Heart right ventricle (tissue), 16 donors: ENCODE data around the gene SLC22A13. TPM values are rescaled to one million over a fixed set of nuclear protein-coding genes. Genes with fewer than 3 reads are reported as not detected.
"Not testable (repeated sequence)": the region's sequence is repeated elsewhere in the genome, so short reads cannot be mapped to it uniquely, and the experiment has no call there.

Experiments used
- ATAC-seq, 8 donors: fragments of 200-7000 bp; cut with Tn5 transposase; one replicate each; pipeline ENCODE4 v1.9.1; 2020; ENCODE audit warnings: mild to moderate bottlenecking in 8 of 8, moderate library complexity in 8 of 8, moderate number of reproducible peaks in 1 of 8
- DNase-seq, 2 donors: peaks; one replicate each; pipeline ENCODE4 v3.0.0-alpha.2; 2020
- H3K27ac ChIP-seq, 10 donors: fragments of 200-600 bp; sonication (generic) in 2 of 10; one replicate each; pipeline versions ENCODE4 v1.5.0 to v1.8.0; 2020 to 2022; ENCODE audit warnings: mild to moderate bottlenecking in 3 of 10
- H3K27me3 ChIP-seq, 7 donors: fragments of 200-600 bp; one replicate each; pipeline ENCODE4 v1.8.0; 2021 to 2022; ENCODE audit warnings: mild to moderate bottlenecking in 2 of 7
- H3K36me3 ChIP-seq, 9 donors: fragments of 200-600 bp; sonication (generic) in 1 of 9; one replicate each; pipeline versions ENCODE4 v1.5.0 to v1.8.0; 2020 to 2022; ENCODE audit warnings: mild to moderate bottlenecking in 2 of 9
- H3K4me1 ChIP-seq, 9 donors: fragments of 200-600 bp; sonication (generic) in 1 of 9; one replicate each; pipeline versions ENCODE4 v1.5.0 to v1.8.0; 2020 to 2022; ENCODE audit warnings: mild to moderate bottlenecking in 4 of 9
- H3K4me3 ChIP-seq, 10 donors: fragments of 200-600 bp; sonication (generic) in 2 of 10; one replicate each; pipeline versions ENCODE4 v1.5.0 to v1.8.0; 2020 to 2022; ENCODE audit warnings: mild to moderate bottlenecking in 7 of 10, moderate library complexity in 2 of 10
- H3K9me3 ChIP-seq, 11 donors: fragments of 200-600 bp in 10 of 11; sonication (generic) in 2 of 11; one replicate each; pipeline versions ENCODE4 v1.5.0 to v1.8.0; 2013 to 2022; ENCODE audit warnings: mild to moderate bottlenecking in 2 of 11, control low read depth in 1 of 11, moderate library complexity in 1 of 11
- CTCF ChIP-seq, 9 donors: fragments of 200-600 bp; sonication (generic) in 2 of 9; IDR thresholded peaks; one replicate each; pipeline versions ENCODE4 v1.5.0 to v1.8.0; 2021 to 2022; ENCODE audit warnings: antibody characterized with exemption in 9 of 9, mild to moderate bottlenecking in 5 of 9, moderate library complexity in 1 of 9
- WGBS, 2 donors: extraction: QIAGEN DNeasy Blood & Tissue Kit; methylation state at CpG; one replicate each; pipeline ENCODE4 v1.1.7; 2013; ENCODE audit warnings: inconsistent platforms in 1 of 2; 5-methylcytosine and 5-hydroxymethylcytosine counted together
- intact Hi-C, 10 donors: fragments of 100-400 bp; cut with DNase I; formaldehyde crosslinking; loops; one replicate each; pipeline versions ENCODE4 v1.11.1 to v1.14.2; 2022
- polyA plus RNA-seq, 2 donors: library from polyadenylated mRNA; stranded (reverse); fragments of 200-250 nt; gene quantifications; one replicate each; pipeline ENCODE4 v1.2.3, GENCODE V29; 2013
- total RNA-seq, 10 donors: library from RNA; stranded (reverse); fragmentation: NEBNext Ultra II Directional in 3 of 10; extraction: Animal tissue kit (Norgen Biotek cat#: 25700) in 3 of 10; gene quantifications; one replicate each; pipeline versions ENCODE4 v1.2.1 to v1.2.4, GENCODE V29; 2021 to 2023
- donor health status: Arrhythmogenic right ventricular cardiomyopathy.
- donor health status: ischemic (EF 13 %, LVEDD 7.1; RV severe dilation, severe dysfunction).
- donor health status: healthy with polysubstance abuse.
- donor health status: DM: no; HTN: yes; CAD: no.
- donor health status: DM: no; HTN: no; CAD: no.
- donor health status: ischemic (EF 25% LVEDD 6.9; RV normal size, moderate dysfunction).
- donor health status: ischemic (EF 25% LVEDD 5.7; RV mildly dilated, moderate dysfunction).
- donor health status: healthy.
- donor health status: DM: yes; HTN: yes; CAD: no.
- donor health status: Ischemic cardiomyopathy.
- donor health status: ischemic (EF 35%, LVEDD 5.7; RV mildly dilated, moderate dysfunction).
- donor health status: nonischemic (EF 11% LVEDD 7.7; RV severe dilation, severe dysfunction).
- donor health status: DM: yes; HTN: yes; CAD: no.
- donor health status: PGD.
- donor health status: ischemic (EF 29% LVEDD 5.4; RV normal size, mild dysfunction).
- donor health status: nonischemic (EF 23%, LVEDD 6.1; RV moderate dilation, normal function).

The SLC22A13 gene
- total and polyA plus RNA-seq, 12 donors, result 0.03 to 0.49 (median 0.25) TPM; not detected in 4

GRCh38 chr3:38318766-38319671 is 53.4 kb downstream of the SLC22A13 start:
- H3K4me3 ChIP-seq, result no peak overlapping the region
- ATAC-seq, result no peak
- no peaks in the 10 kb centered on the region for H3K36me3 ChIP-seq
- no peaks in the 10 kb centered on the region for H3K4me1 ChIP-seq
- intact Hi-C loops, result no loop called here
- H3K9me3 ChIP-seq, result peaks cover 0 to 10% (median 0%) of the 10 kb centered on the region in 11 donors
- no peak for TF ChIP-seq CTCF (IDR thresholded peaks at IDR 0.05)
- H3K27ac ChIP-seq, result no peak overlapping the region
- no peaks in the 10 kb centered on the region for H3K27me3 ChIP-seq
- 84 to 88% methylated on average over 8 of the region's 8 CpGs for WGBS, 2 donors
- no peak for DNase-seq

GRCh38 chr3:38320638-38321037 is 55.0 kb downstream of the SLC22A13 start:
- intact Hi-C loops, H3K27me3 ChIP-seq, H3K9me3 ChIP-seq, H3K36me3 ChIP-seq, H3K4me3 ChIP-seq, H3K27ac ChIP-seq, DNase-seq, H3K4me1 ChIP-seq, ATAC-seq: not testable (repeated sequence)
- 91 to 92% methylated on average over 4 of the region's 4 CpGs for WGBS, 2 donors

GRCh38 chr3:38323060-38323459 is 57.4 kb downstream of the SLC22A13 start:
- peaks cover 0 to 8% (median 0%) of the 10 kb centered on the region in 7 donors for H3K27me3 ChIP-seq
- no peak for DNase-seq
- intact Hi-C loops, result no loop called here
- no peak for ATAC-seq
- H3K27ac ChIP-seq, result no peak overlapping the region
- H3K4me1 ChIP-seq, result no peaks in the 10 kb centered on the region
- TF ChIP-seq CTCF (IDR thresholded peaks at IDR 0.05), result no peak
- no peak overlapping the region for H3K4me3 ChIP-seq
- no peaks in the 10 kb centered on the region for H3K36me3 ChIP-seq
- H3K9me3 ChIP-seq, result peaks cover 0 to 13% (median 0%) of the 10 kb centered on the region in 11 donors
- 84 to 91% methylated on average over 1 of the region's 1 CpG for WGBS, 2 donors

GRCh38 chr3:38325256-38325655 is 59.6 kb downstream of the SLC22A13 start:
- intact Hi-C loops, result no loop called here
- ATAC-seq, result no peak
- TF ChIP-seq CTCF (IDR thresholded peaks at IDR 0.05), result no peak
- Histone ChIP-seq H3K36me3 (no peaks in the 10 kb centered on the region), H3K27me3 (peaks cover 0 to 8% (median 0%) of the 10 kb centered on the region in 7 donors), H3K4me3 (no peak overlapping the region), H3K27ac (no peak overlapping the region), H3K4me1 (no peaks in the 10 kb centered on the region), H3K9me3 (peaks cover 0 to 13% (median 0%) of the 10 kb centered on the region in 11 donors)
- WGBS, 2 donors, result 72 to 80% methylated on average over 2 of the region's 2 CpGs
- DNase-seq, result no peak
